IPS-18c (cell line): ENCODE results near the gene SLC22A17.

Source experiments
- H3K4me3 ChIP-seq: 2 replicates; pipeline ENCODE4 v1.7.0; 2013; ENCODE audit warnings: low read depth, mild to moderate bottlenecking, low read length, moderate library complexity; ENCODE audit not compliant: insufficient read depth
- H3K9me3 ChIP-seq: one replicate; pipeline ENCODE4 v1.6.1; 2013; ENCODE audit warnings: mild to moderate bottlenecking, low read length, moderate library complexity; ENCODE audit not compliant: control insufficient read depth, insufficient read depth

The SLC22A17 gene

GRCh38 chr14:23384364-23385080 lies 31.8 kb upstream of the SLC22A17 start:
- H3K4me3 ChIP-seq, result no peak overlapping the region
- no peaks in the 10 kb centered on the region for H3K9me3 ChIP-seq

GRCh38 chr14:23382731-23383440 lies 30.2 kb upstream of the SLC22A17 start:
- no peaks in the 10 kb centered on the region for H3K9me3 ChIP-seq

GRCh38 chr14:23382276-23382675 lies 29.6 kb upstream of the SLC22A17 start:
- no peak overlapping the region for H3K4me3 ChIP-seq
- H3K9me3 ChIP-seq, result no peaks in the 10 kb centered on the region

More at GRCh38 chr14:23382731-23383440, 30.2 kb upstream of the SLC22A17 start:
- H3K4me3 ChIP-seq, result no peak overlapping the region

GRCh38 chr14:23381871-23382270 lies 29.2 kb upstream of the SLC22A17 start:
- Histone ChIP-seq H3K9me3 (no peaks in the 10 kb centered on the region), H3K4me3 (no peak overlapping the region)

- Histone ChIP-seq H3K9me3 (no peaks in the 10 kb centered on the region), H3K4me3 (no peak overlapping the region)
Observed at GRCh38 chr14:23380976-23381375, 28.3 kb upstream of the SLC22A17 start.

- no peaks in the 10 kb centered on the region for H3K9me3 ChIP-seq
- H3K4me3 ChIP-seq, result no peak overlapping the region
Observed at GRCh38 chr14:23380197-23380914, 27.7 kb upstream of the SLC22A17 start.

- H3K9me3 ChIP-seq, result no peaks in the 10 kb centered on the region
- no peak overlapping the region for H3K4me3 ChIP-seq
Observed at GRCh38 chr14:23379366-23380196, 26.9 kb upstream of the SLC22A17 start.

- no peak overlapping the region for H3K4me3 ChIP-seq
Observed at GRCh38 chr14:23378612-23379220, 26.0 kb upstream of the SLC22A17 start.

GRCh38 chr14:23377573-23378563 lies 25.2 kb upstream of the SLC22A17 start:
- H3K9me3 ChIP-seq, result no peaks in the 10 kb centered on the region

More at GRCh38 chr14:23378612-23379220, 26.0 kb upstream of the SLC22A17 start:
- H3K9me3 ChIP-seq, result no peaks in the 10 kb centered on the region

GRCh38 chr14:23377198-23377550 lies 24.5 kb upstream of the SLC22A17 start:
- Histone ChIP-seq H3K9me3 (no peaks in the 10 kb centered on the region), H3K4me3 (no peak overlapping the region)

More at GRCh38 chr14:23377573-23378563, 25.2 kb upstream of the SLC22A17 start:
- no peak overlapping the region for H3K4me3 ChIP-seq

- H3K9me3 ChIP-seq, result no peaks in the 10 kb centered on the region
Observed at GRCh38 chr14:23376482-23377197, 24.0 kb upstream of the SLC22A17 start, which contains the start of gene CMTM5. Gene CMTM5, plus strand, starts transcription at chr14:23377046. Its CDS starts 206 bp downstream, at chr14:23377252.

GRCh38 chr14:23375527-23376251 lies 23.0 kb upstream of the SLC22A17 start:
- H3K9me3 ChIP-seq, result no peaks in the 10 kb centered on the region
- no peak overlapping the region for H3K4me3 ChIP-seq

More at GRCh38 chr14:23376482-23377197, 24.0 kb upstream of the SLC22A17 start, which contains the start of gene CMTM5:
- no peak within 1 kb of the TSS; the same call in 1 of the 2 replicates for H3K4me3 ChIP-seq

GRCh38 chr14:23373041-23373440 lies 20.4 kb upstream of the SLC22A17 start:
- Histone ChIP-seq H3K4me3 (no peak overlapping the region), H3K9me3 (no peaks in the 10 kb centered on the region)

- no peak within 1 kb of the TSS for H3K4me3 ChIP-seq
- H3K9me3 ChIP-seq, result no peaks in the 10 kb centered on the region
Observed at GRCh38 chr14:23372509-23372908, 19.8 kb upstream of the SLC22A17 start, which contains the start of gene IL25. Gene IL25, plus strand, starts transcription at chr14:23372809.
